Body of pancreas (tissue), 4 donors: ENCODE measurements around the gene MRPL51. TPM values are rescaled to one million over a fixed set of nuclear protein-coding genes. Genes with fewer than 3 reads are reported as not detected.

Experiments
- ATAC-seq: fragments of 150-250 bp; one replicate; pipeline ENCODE4 v1.9.1; 2016
- DNase-seq, 4 donors: peaks; one replicate each; pipeline ENCODE4 v3.0.0-alpha.2; 2019
- H3K27ac ChIP-seq, 4 donors: fragments of 200-600 bp; sonication (generic); 1 replicate in 3 of 4; 2 replicates in 1 of 4; pipeline versions ENCODE4 v1.5.1 to v1.6.1; 2016 to 2019; ENCODE audit warnings: mild to moderate bottlenecking in 1 of 4, mixed read lengths in 1 of 4, moderate library complexity in 1 of 4
- H3K27me3 ChIP-seq, 2 donors: fragments of 200-600 bp; sonication (generic); one replicate each; pipeline ENCODE4 v1.6.0; 2016; ENCODE audit warnings: mild to moderate bottlenecking in 1 of 2
- H3K36me3 ChIP-seq, 2 donors: fragments of 200-600 bp; sonication (generic); replicated peaks in 1 of 2; 2 replicates each; pipeline ENCODE4 v1.5.1; 2016; ENCODE audit warnings: low read depth in 2 of 2; ENCODE audit not compliant: insufficient read depth in 1 of 2
- H3K4me1 ChIP-seq: fragments of 200-600 bp; sonication (generic); one replicate; pipeline ENCODE4 v1.6.0; 2016
- H3K4me3 ChIP-seq, 2 donors: fragments of 200-600 bp; sonication (generic); 1 replicate in 1 of 2; 2 replicates in 1 of 2; pipeline ENCODE4 v1.5.1; 2016 to 2019
- H3K9me3 ChIP-seq, 3 donors: fragments of 200-600 bp; sonication (generic); 1 replicate in 2 of 3; 2 replicates in 1 of 3; pipeline ENCODE4 v1.5.1; 2016
- POLR2A ChIP-seq, 3 donors: fragments of 450-650 bp; IDR thresholded peaks; one replicate each; pipeline ENCODE4 v1.6.1; 2016; ENCODE audit warnings: antibody characterized with exemption in 3 of 3, mild to moderate bottlenecking in 2 of 3
- WGBS, 2 donors: methylation state at CpG; one replicate each; pipeline ENCODE4 v1.1.5; 2017; 5-methylcytosine and 5-hydroxymethylcytosine counted together
- intact Hi-C: fragments of 100-400 bp; cut with DNase I; formaldehyde crosslinking; loops from one replicate; pipeline ENCODE4 v1.15.1; 2023
- total RNA-seq, 2 donors: library from RNA; depleted of rRNA; stranded (reverse); fragments of >200 nt; gene quantifications; one replicate each; pipeline ENCODE4 v1.1.0, GENCODE V29; 2016
- TF ChIP-seq, protein P1 (sequence below), 7 experiments: fragments of 450-650 bp in 4 of 7; fragments of 200-600 bp in 3 of 7; sonication (generic) in 3 of 7; IDR thresholded peaks; one replicate each; pipeline ENCODE4 v1.5.1; 2016 to 2019; ENCODE audit warnings: antibody characterized with exemption in 7 of 7

MRPL51 gene
- total RNA-seq, 2 donors from 2014 or later: 23.6 to 25.1 TPM

DNA sequence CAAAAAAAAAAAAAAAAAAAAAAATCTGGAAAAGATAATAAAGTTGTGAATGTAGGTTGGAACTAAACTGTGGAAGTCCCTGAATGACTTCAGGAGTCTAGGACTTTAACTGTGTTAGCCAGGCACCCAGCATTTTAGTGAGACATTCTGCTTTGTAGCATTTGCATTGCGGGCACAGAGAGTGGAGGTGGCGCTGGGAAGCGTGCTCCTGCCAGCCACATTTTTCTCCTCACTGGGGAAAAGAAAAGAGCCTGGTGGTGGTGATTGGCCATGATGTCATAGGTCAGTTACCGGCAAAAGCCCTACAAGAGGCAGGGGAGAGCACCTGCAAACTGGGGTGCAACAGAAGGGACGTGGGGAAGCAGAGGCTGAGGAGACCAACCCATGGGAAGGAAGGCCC lies 31.6 kb upstream of the MRPL51 start:
- no peak overlapping the region for H3K4me3 ChIP-seq
- no peaks in the 10 kb centered on the region for H3K4me1 ChIP-seq
- DNase-seq (no peak), ATAC-seq (no peak)
- intact Hi-C loops: no loop called here
- peaks cover 9 to 41% of the 10 kb centered on the region in 2 donors for H3K36me3 ChIP-seq
- WGBS, 2 donors: 93 to 97% methylated on average over 5 of the region's 5 CpGs
- no peak for TF ChIP-seq POLR2A (IDR thresholded peaks at IDR 0.05)
- TF ChIP-seq, protein P1, sequence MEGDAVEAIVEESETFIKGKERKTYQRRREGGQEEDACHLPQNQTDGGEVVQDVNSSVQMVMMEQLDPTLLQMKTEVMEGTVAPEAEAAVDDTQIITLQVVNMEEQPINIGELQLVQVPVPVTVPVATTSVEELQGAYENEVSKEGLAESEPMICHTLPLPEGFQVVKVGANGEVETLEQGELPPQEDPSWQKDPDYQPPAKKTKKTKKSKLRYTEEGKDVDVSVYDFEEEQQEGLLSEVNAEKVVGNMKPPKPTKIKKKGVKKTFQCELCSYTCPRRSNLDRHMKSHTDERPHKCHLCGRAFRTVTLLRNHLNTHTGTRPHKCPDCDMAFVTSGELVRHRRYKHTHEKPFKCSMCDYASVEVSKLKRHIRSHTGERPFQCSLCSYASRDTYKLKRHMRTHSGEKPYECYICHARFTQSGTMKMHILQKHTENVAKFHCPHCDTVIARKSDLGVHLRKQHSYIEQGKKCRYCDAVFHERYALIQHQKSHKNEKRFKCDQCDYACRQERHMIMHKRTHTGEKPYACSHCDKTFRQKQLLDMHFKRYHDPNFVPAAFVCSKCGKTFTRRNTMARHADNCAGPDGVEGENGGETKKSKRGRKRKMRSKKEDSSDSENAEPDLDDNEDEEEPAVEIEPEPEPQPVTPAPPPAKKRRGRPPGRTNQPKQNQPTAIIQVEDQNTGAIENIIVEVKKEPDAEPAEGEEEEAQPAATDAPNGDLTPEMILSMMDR (IDR thresholded peaks at IDR 0.05): no peak
- no peaks in the 10 kb centered on the region for H3K27me3 ChIP-seq
- H3K27ac ChIP-seq: no peak overlapping the region
- H3K9me3 ChIP-seq: no peaks in the 10 kb centered on the region

GRCh38 chr12:6523708-6524107 lies 30.6 kb upstream of the MRPL51 start:
- intact Hi-C loops: no loop called here
- Histone ChIP-seq H3K9me3 (no peaks in the 10 kb centered on the region), H3K27me3 (no peaks in the 10 kb centered on the region), H3K4me3 (no peak overlapping the region), H3K36me3 (peaks cover 9 to 36% of the 10 kb centered on the region in 2 donors), H3K4me1 (no peaks in the 10 kb centered on the region), H3K27ac (no peak overlapping the region)
- no peak for ATAC-seq
- no peak for DNase-seq
- WGBS, 2 donors: 84 to 92% methylated on average over 3 of the region's 3 CpGs
- no peak for TF ChIP-seq POLR2A (IDR thresholded peaks at IDR 0.05)
- TF ChIP-seq, protein P1 (IDR thresholded peaks at IDR 0.05): no peak

- ATAC-seq: no peak
- H3K27ac ChIP-seq: no peak overlapping the region
- WGBS, 2 donors: 81 to 88% methylated on average over 10 of the region's 10 CpGs
These were observed 29.1 kb upstream of the MRPL51 start for GRCh38 chr12:6522193-6522592.

GRCh38 chr12:6520186-6520585 lies 27.1 kb upstream of the MRPL51 start:
- Histone ChIP-seq H3K9me3 (no peaks in the 10 kb centered on the region), H3K36me3 (peaks cover 5 to 30% of the 10 kb centered on the region in 2 donors), H3K27me3 (no peaks in the 10 kb centered on the region), H3K27ac (no peak overlapping the region), H3K4me3 (no peak overlapping the region), H3K4me1 (no peaks in the 10 kb centered on the region)
- WGBS, 2 donors: 76 to 85% methylated on average over 3 of the region's 3 CpGs
- no peak for DNase-seq
- intact Hi-C loops: no loop called here
- TF ChIP-seq, protein P1 (IDR thresholded peaks at IDR 0.05): no peak
- no peak for TF ChIP-seq POLR2A (IDR thresholded peaks at IDR 0.05)
- no peak for ATAC-seq

More at GRCh38 chr12:6522193-6522592, 29.1 kb upstream of the MRPL51 start:
- DNase-seq: no peak
- Histone ChIP-seq H3K27me3 (no peaks in the 10 kb centered on the region), H3K9me3 (no peaks in the 10 kb centered on the region), H3K36me3 (peaks cover 9 to 38% of the 10 kb centered on the region in 2 donors), H3K4me1 (no peaks in the 10 kb centered on the region), H3K4me3 (no peak overlapping the region)
- no peak for TF ChIP-seq POLR2A (IDR thresholded peaks at IDR 0.05)
- TF ChIP-seq, protein P1 (IDR thresholded peaks at IDR 0.05): no peak
- intact Hi-C loops: no loop called here

DNA sequence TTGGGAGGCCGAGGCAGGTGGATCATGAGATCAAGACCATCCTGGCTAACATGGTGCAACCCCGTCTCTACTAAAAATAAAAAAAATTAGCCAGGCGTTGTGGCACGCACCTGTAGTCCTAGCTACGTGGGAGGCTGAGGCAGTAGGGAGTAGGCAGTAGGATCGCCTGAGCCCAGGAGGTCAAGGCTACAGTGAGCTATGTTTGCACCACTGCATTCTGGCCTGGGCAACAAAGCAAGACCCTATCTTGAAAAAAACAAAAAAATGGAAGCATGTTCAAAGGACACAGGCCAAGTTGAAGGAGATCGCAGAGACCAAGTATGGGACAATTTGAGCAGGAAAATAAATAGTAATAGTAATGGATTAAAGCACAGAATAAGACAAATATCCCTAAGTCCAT lies 15.0 kb upstream of the MRPL51 start:
- intact Hi-C loops: no loop called here
- H3K4me1 ChIP-seq: no peaks in the 10 kb centered on the region
- 75 to 77% methylated on average over 7 of the region's 7 CpGs for WGBS, 2 donors
- no peaks in the 10 kb centered on the region for H3K27me3 ChIP-seq
- H3K36me3 ChIP-seq: peaks cover 0 to 11% of the 10 kb centered on the region in 2 donors
- H3K4me3 ChIP-seq: no peak overlapping the region
- no peak for DNase-seq
- TF ChIP-seq, protein P1 (IDR thresholded peaks at IDR 0.05): no peak
- no peak for TF ChIP-seq POLR2A (IDR thresholded peaks at IDR 0.05)
- no peaks in the 10 kb centered on the region for H3K9me3 ChIP-seq
- ATAC-seq: no peak
- H3K27ac ChIP-seq: peak overlapping the region in 2 of 4 donors; percentile 23 to 32
